ENCODE results near the gene ATPAF2.

DNA sequence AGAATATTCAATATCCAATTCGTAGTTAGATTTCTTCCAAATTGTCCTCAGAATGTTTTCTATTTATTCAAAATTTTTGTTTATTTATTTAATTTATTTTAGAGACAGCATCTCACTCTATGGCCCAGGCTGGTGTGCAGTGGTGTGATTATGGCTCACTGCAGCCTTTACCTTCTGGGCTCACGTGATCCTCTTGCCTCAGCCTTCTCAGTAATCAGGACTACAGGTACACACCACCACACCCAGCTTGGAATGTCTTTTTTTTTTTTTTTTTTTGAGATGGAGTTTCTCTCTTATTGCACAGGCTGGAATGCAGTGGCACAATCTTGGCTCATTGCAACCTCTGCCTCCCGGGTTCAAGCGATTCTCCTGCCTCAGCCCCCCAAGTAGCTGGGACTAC lies 45.3 kb upstream of the ATPAF2 start:
- no peak for TF ChIP-seq POLR2AphosphoS5 (IDR thresholded peaks at IDR 0.05)
- TF ChIP-seq, protein P1, sequence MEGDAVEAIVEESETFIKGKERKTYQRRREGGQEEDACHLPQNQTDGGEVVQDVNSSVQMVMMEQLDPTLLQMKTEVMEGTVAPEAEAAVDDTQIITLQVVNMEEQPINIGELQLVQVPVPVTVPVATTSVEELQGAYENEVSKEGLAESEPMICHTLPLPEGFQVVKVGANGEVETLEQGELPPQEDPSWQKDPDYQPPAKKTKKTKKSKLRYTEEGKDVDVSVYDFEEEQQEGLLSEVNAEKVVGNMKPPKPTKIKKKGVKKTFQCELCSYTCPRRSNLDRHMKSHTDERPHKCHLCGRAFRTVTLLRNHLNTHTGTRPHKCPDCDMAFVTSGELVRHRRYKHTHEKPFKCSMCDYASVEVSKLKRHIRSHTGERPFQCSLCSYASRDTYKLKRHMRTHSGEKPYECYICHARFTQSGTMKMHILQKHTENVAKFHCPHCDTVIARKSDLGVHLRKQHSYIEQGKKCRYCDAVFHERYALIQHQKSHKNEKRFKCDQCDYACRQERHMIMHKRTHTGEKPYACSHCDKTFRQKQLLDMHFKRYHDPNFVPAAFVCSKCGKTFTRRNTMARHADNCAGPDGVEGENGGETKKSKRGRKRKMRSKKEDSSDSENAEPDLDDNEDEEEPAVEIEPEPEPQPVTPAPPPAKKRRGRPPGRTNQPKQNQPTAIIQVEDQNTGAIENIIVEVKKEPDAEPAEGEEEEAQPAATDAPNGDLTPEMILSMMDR (IDR thresholded peaks at IDR 0.05) = no peak
- no peak for TF ChIP-seq POLR2A (IDR thresholded peaks at IDR 0.05)
